GM13977 (cell line): ENCODE measurements around the gene EIF4B.

Experiments
- DNase-seq: peaks from one replicate; pipeline ENCODE4 v3.0.0; 2012; ENCODE audit warnings: low spot score
- CTCF ChIP-seq: IDR thresholded peaks from 2 replicates; pipeline ENCODE4 v1.5.1; 2012; ENCODE audit warnings: mild to moderate bottlenecking, control low read depth; ENCODE audit not compliant: insufficient read depth; ENCODE audit errors: extremely low read depth, missing control alignments
- in situ Hi-C: fragments of 300-500 bp; cut with MboI; formaldehyde crosslinking; loops from one replicate; pipeline ENCODE4 v1.12.0; 2022; ENCODE audit warnings: low sequenced_read_pairs, low pct_unique_long_range_greater_than_20kb, mixed read lengths, inconsistent platforms; ENCODE audit not compliant: unreplicated experiment

The EIF4B gene

GRCh38 chr12:53062011-53062961, 56.0 kb downstream of the EIF4B start:
- no peak for TF ChIP-seq CTCF

GRCh38 chr12:53062977-53063707, 56.9 kb downstream of the EIF4B start:
- no peak for DNase-seq
- TF ChIP-seq CTCF: no peak
- in situ Hi-C loops: no loop called here

More at GRCh38 chr12:53062011-53062961, 56.0 kb downstream of the EIF4B start:
- in situ Hi-C loops: no loop called here
- DNase-seq: no peak

GRCh38 chr12:53063708-53064612, 57.7 kb downstream of the EIF4B start:
- no peak for DNase-seq
- TF ChIP-seq CTCF: no peak
- in situ Hi-C loops: no loop called here

GRCh38 chr12:53064613-53065436, 58.6 kb downstream of the EIF4B start:
- no peak for DNase-seq
- in situ Hi-C loops: no loop called here
- TF ChIP-seq CTCF: no peak

- DNase-seq: no peak
- in situ Hi-C loops: no loop called here
- peak; percentile 5 for TF ChIP-seq CTCF
These were observed 59.2 kb downstream of the EIF4B start for GRCh38 chr12:53065470-53065869.
